HepG2 (cell line): ENCODE data around the gene BRSK2. TPM values are rescaled to one million over a fixed set of nuclear protein-coding genes. Genes with fewer than 3 reads are reported as not detected.
A peak's percentile ranks its signal among the peaks of the same experiment; 100 is the strongest.

ENCODE experiments used
- ATAC-seq: fragments of 200-7000 bp; cut with Tn5 transposase; 3 replicates; pipeline ENCODE4 v1.9.1; 2020; ENCODE audit warnings: mild to moderate bottlenecking, moderate library complexity
- BruUV-seq: library from RNA; stranded (reverse); fragments of 400-500 nt; replicated peaks from 2 replicates; lab custom pipeline; 2021; lab: Mats Ljungman, UMichigan
- CTCF ChIA-PET: fragments of 300-600 bp; formaldehyde crosslinking; extraction: SDS; loops from one replicate; lab custom pipeline; 2021; ENCODE audit warnings: low total read pairs, inconsistent platforms, low intra/inter-chr PET ratio; lab: Yijun Ruan, JAX
- POLR2A ChIA-PET: fragments of 350-600 bp; sonication (Branson Sonifier 250); formaldehyde crosslinking; loops from one replicate; lab custom pipeline; 2020; ENCODE audit warnings: antibody characterized with exemption, inconsistent platforms; lab: Yijun Ruan, JAX
- DNase-seq: peaks from one replicate; pipeline ENCODE4 v3.0.0-alpha.2; 2015; ENCODE audit warnings: low spot score
- FAIRE-seq: peaks from 3 replicates; lab custom pipeline; 2011; peaks lifted over from hg19 to GRCh38; lab: Jason Lieb, UNC
- H2AFZ ChIP-seq: one replicate; pipeline ENCODE4 v1.6.1; 2011; ENCODE audit warnings: low read length, inconsistent platforms
- H3K27ac ChIP-seq: fragments of 300-600 bp; 3 replicates; pipeline ENCODE4 v1.8.0; 2011; ENCODE audit warnings: mixed run types, mild to moderate bottlenecking, mixed read lengths, low read length, inconsistent platforms; ENCODE audit not compliant: insufficient read depth; ENCODE audit errors: extremely low read length
- H3K27me3 ChIP-seq, 2 experiments: fragments of 200-600 bp in 1 of 2; 2 replicates in 1 of 2; 3 replicates in 1 of 2; pipeline versions ENCODE4 v1.6.0 to v1.8.0; 2011; ENCODE audit warnings: low read length in 2 of 2, mild to moderate bottlenecking in 2 of 2, moderate library complexity in 2 of 2, inconsistent platforms in 1 of 2; ENCODE audit not compliant: insufficient read depth in 2 of 2, control insufficient read depth in 1 of 2
- H3K36me3 ChIP-seq, 2 experiments: fragments of 200-600 bp in 1 of 2; replicated peaks in 1 of 2; 2 replicates in 1 of 2; 3 replicates in 1 of 2; pipeline versions ENCODE4 v1.5.1 to v1.8.0; 2011; ENCODE audit warnings: low read length in 2 of 2, inconsistent platforms in 1 of 2; ENCODE audit not compliant: insufficient read depth in 2 of 2, control insufficient read depth in 1 of 2
- H3K4me1 ChIP-seq: 2 replicates; pipeline ENCODE4 v1.5.1; 2012; ENCODE audit warnings: low read length, inconsistent platforms; ENCODE audit not compliant: insufficient read depth
- H3K4me2 ChIP-seq: 2 replicates; pipeline ENCODE4 v1.6.0; 2011; ENCODE audit warnings: low read depth, low read length, inconsistent platforms
- H3K4me3 ChIP-seq, 3 experiments: fragments of 200-600 bp in 1 of 3; sonication (generic), shearing (Covaris generic) in 1 of 3; replicated peaks in 1 of 3; 2 replicates each; pipeline ENCODE4 v1.5.1; 2011 to 2016; ENCODE audit warnings: low read length in 3 of 3, inconsistent platforms in 2 of 3, low read depth in 2 of 3, mild to moderate bottlenecking in 2 of 3, control low read depth in 1 of 3, mixed read lengths in 1 of 3; ENCODE audit not compliant: insufficient read depth in 1 of 3
- H3K79me2 ChIP-seq: one replicate; pipeline ENCODE4 v1.6.1; 2011; ENCODE audit warnings: low read length, inconsistent platforms; ENCODE audit not compliant: insufficient read depth
- H3K9ac ChIP-seq: 2 replicates; pipeline ENCODE4 v1.6.0; 2011; ENCODE audit warnings: mild to moderate bottlenecking, low read depth, low read length, inconsistent platforms; ENCODE audit not compliant: insufficient read depth
- H3K9me3 ChIP-seq: 2 replicates; pipeline ENCODE4 v1.5.1; 2012; ENCODE audit warnings: mild to moderate bottlenecking, low read length
- H4K20me1 ChIP-seq: 2 replicates; pipeline ENCODE4 v1.6.0; 2011; ENCODE audit warnings: inconsistent platforms, mild to moderate bottlenecking, low read length, moderate library complexity; ENCODE audit not compliant: insufficient read depth
- CTCF ChIP-seq: sonication (generic); formaldehyde crosslinking; IDR thresholded peaks from 2 replicates; pipeline ENCODE4 v1.5.0; 2020; ENCODE audit warnings: mild to moderate bottlenecking, missing genetic modification reagents, moderate library complexity
- ERF ChIP-seq: IDR thresholded peaks from 2 replicates; pipeline ENCODE4 v1.6.1; 2018; ENCODE audit warnings: missing biosample characterization, missing genetic modification reagents
- KDM2A ChIP-seq: sonication (generic); formaldehyde crosslinking; IDR thresholded peaks from 2 replicates; pipeline ENCODE4 v1.4.0; 2020; ENCODE audit warnings: low read depth, missing genetic modification reagents, borderline replicate concordance
- NR2F2 ChIP-seq: IDR thresholded peaks from 2 replicates; pipeline ENCODE4 v1.6.1; 2012; ENCODE audit warnings: low read depth, inconsistent platforms, borderline replicate concordance
- PATZ1 ChIP-seq: sonication (generic); formaldehyde crosslinking; IDR thresholded peaks from 2 replicates; pipeline ENCODE4 v1.4.0; 2020; ENCODE audit warnings: missing genetic modification reagents
- SIN3A ChIP-seq: IDR thresholded peaks from 2 replicates; pipeline ENCODE4 v1.6.1; 2011; ENCODE audit warnings: low read depth, mild to moderate bottlenecking, control low read depth, low read length, borderline replicate concordance
- SOX5 ChIP-seq: IDR thresholded peaks from 2 replicates; pipeline ENCODE4 v1.6.1; 2016; ENCODE audit warnings: borderline replicate concordance
- TCF7 ChIP-seq: sonication (generic); IDR thresholded peaks from 2 replicates; pipeline ENCODE4 v1.6.1; 2016; ENCODE audit warnings: antibody characterized with exemption, low read depth
- TRIM24 ChIP-seq: sonication (generic); formaldehyde crosslinking; IDR thresholded peaks from 2 replicates; pipeline ENCODE4 v1.8.0; 2022; ENCODE audit warnings: mild to moderate bottlenecking, missing genetic modification reagents
- ZFP91 ChIP-seq: sonication (generic); formaldehyde crosslinking; IDR thresholded peaks from 2 replicates; pipeline ENCODE4 v1.9.0; 2022; ENCODE audit warnings: missing genetic modification reagents, mild to moderate bottlenecking, borderline replicate concordance
- ZNF280D ChIP-seq: sonication (generic); formaldehyde crosslinking; IDR thresholded peaks from 2 replicates; pipeline ENCODE4 v1.5.1; 2020; ENCODE audit warnings: mild to moderate bottlenecking, missing genetic modification reagents
- ZNF331 ChIP-seq: sonication (generic); formaldehyde crosslinking; IDR thresholded peaks from 2 replicates; pipeline ENCODE4 v1.4.0; 2020; ENCODE audit warnings: missing genetic modification reagents
- ZNF367 ChIP-seq: sonication (generic); formaldehyde crosslinking; IDR thresholded peaks from 2 replicates; pipeline ENCODE4 v1.4.0; 2020; ENCODE audit warnings: missing genetic modification reagents, borderline replicate concordance
- WGBS: methylation state at CpG from one replicate; pipeline ENCODE4 v1.1.6; 2017; ENCODE audit warnings: low lambda C conversion rate; 5-methylcytosine and 5-hydroxymethylcytosine counted together
- in situ Hi-C: cut with HindIII; loops from 2 replicates; pipeline ENCODE4 v1.10.0; 2017; ENCODE audit warnings: low pct_unique_long_range_greater_than_20kb; ENCODE audit not compliant: extremely low pct_ligation_motif_present
- intact Hi-C: fragments of 100-400 bp; cut with micrococcal nuclease; formaldehyde crosslinking; loops from one replicate; pipeline ENCODE4 v1.10.0; 2022; ENCODE audit not compliant: unreplicated experiment
- polyA plus RNA-seq, 8 experiments: library from polyadenylated mRNA; depleted of rRNA in 3 of 8; stranded (reverse) in 7 of 8; unstranded in 1 of 8; fragments of >200 nt; fragmentation: Illumina TruSeq in 4 of 8; extraction: Trizol in 4 of 8; gene quantifications; 2 replicates each; pipeline versions ENCODE4 v1.2.1 to v1.2.3, GENCODE V29; 2011 to 2016; ENCODE audit warnings: low read depth in 4 of 8, missing spikeins in 1 of 8, mixed read lengths in 1 of 8; ENCODE audit not compliant: insufficient read depth in 1 of 8
- total RNA-seq, 5 experiments: library from RNA; depleted of rRNA; stranded (reverse); fragments of >200 nt; fragmentation: Illumina TruSeq; extraction: Trizol; gene quantifications; 2 replicates each; pipeline ENCODE4 v1.2.3, GENCODE V29; 2016; ENCODE audit warnings: low read depth in 1 of 5

The BRSK2 gene
- total and polyA plus RNA-seq, 2 of the 13 experiments (the other 11 are each of a cell fraction or from before 2014, with no cell fraction given): 0.74 to 1.1 TPM

GRCh38 chr11:1453611-1454034 is 63.9 kb downstream of the BRSK2 start:
- DNase-seq: peak; percentile 44
- Histone ChIP-seq H2AFZ (no peak overlapping the region), H3K9me3 (no peaks in the 10 kb centered on the region), H3K4me3 (no peak overlapping the region), H3K27ac (no peak overlapping the region), H3K4me1 (no peaks in the 10 kb centered on the region), H3K4me2 (no peak overlapping the region), H3K79me2 (no peaks in the 10 kb centered on the region), H4K20me1 (0 out of 2 replicates have a peak, but pooled peaks cover 3% of the 10 kb centered on the region), H3K36me3 (no peaks in the 10 kb centered on the region), H3K27me3 (peaks cover 5 to 25% of the 10 kb centered on the region in 2 experiments; a peak in 4 of 5 replicates), H3K9ac (no peak overlapping the region)
- in situ Hi-C loops (no loop called here), intact Hi-C loops (no loop called here)
- no TSS peak for BruUV-seq
- ChIA-PET POLR2A (no interaction called here), CTCF (no interaction called here)
- no peak for FAIRE-seq
- ATAC-seq: peak; percentile 53
- 3% methylated on average over 6 of the region's 17 CpGs for WGBS
- TF ChIP-seq ERF (CRISPR knock-in tag) (no peak), ZNF280D (CRISPR knock-in tag) (no peak), ZFP91 (CRISPR knock-in tag) (peak; percentile 38; the same call in 1 of the 2 replicates), CTCF (CRISPR knock-in tag) (peak; percentile 63), TRIM24 (CRISPR knock-in tag) (no peak), TCF7 (no peak), SIN3A (no peak), ZNF331 (no peak), KDM2A (CRISPR knock-in tag) (0 out of 2 replicates have a peak, but pooled peaks have one; percentile 9), SOX5 (CRISPR knock-in tag) (no peak), NR2F2 (no peak), PATZ1 (CRISPR knock-in tag) (peak; percentile 50), ZNF367 (CRISPR knock-in tag) (no peak)
